Stimulated activated CD4-positive, alpha-beta T cell treated with anti-CD3 and anti-CD28 coated beads, Interleukin-15, amount 100 ng/mL, for 24 hours (primary cell): ENCODE data around the gene SPINDOC.
"Not testable (repeated sequence)": the region's sequence is repeated elsewhere in the genome, so short reads cannot be mapped to it uniquely, and the experiment has no call there.

ENCODE experiments used
- DNase-seq: peaks from one replicate; pipeline ENCODE4 v3.0.0-alpha.2; 2020

The SPINDOC gene

DNA sequence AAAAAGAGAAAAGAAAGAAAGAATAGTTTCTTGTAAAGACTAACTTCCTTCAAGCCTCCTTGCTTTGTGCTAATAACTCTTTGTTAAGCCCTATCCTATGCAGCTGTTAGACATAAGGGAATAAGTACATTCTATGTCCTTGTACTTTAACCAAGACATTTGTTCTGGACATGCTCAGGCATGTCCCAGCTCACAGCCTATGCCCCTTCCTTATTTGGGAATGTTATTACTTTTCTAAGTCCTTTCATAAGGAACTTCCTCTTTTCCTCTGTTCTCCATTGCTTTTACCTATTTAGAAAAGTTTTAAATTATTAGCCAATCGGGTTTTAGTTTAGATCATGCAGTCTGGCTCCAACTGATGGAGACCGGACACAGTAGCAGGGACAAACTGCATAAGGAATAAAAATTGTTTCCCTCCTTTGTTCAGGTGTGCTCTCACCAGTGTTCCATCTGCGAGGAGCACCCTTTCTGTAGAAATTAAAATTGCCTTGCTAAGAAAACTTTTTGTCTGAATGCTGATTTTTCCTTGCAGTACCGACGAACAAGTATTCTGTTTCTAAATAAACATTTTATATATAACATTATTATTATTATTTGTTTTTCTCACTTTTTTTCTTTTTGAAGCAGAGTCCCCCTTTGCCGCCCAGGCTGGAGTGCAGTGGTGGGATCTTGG, 21.6 kb upstream of the SPINDOC start:
- no peak for DNase-seq

- DNase-seq: no peak
These were observed 20.1 kb upstream of the SPINDOC start for GRCh38 chr11:63793161-63793560.

GRCh38 chr11:63795066-63795465, 18.2 kb upstream of the SPINDOC start:
- DNase-seq: no peak

DNA sequence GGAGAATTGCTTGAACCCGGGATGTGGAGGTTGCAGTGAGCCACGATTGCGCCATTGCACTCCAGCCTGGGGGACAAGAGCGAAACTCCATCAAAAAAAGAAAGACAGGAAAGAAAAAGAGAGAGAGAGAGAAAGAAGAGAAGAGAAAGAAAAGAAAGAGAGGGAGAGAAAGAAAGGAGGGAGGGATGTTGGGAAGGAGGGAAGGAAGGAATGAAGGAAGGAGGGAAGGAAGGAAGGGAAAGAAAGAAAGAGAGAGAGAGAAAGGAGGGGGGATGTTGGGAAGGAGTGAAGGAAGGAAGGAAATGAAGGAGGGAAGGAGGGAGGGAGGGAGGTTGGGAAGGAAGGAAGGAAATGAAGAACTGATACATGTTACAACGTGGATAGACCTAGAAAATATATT, 12.3 kb upstream of the SPINDOC start:
- no peak for DNase-seq

GRCh38 chr11:63802637-63803414, 10.4 kb upstream of the SPINDOC start:
- no peak for DNase-seq

- no peak for DNase-seq
These were observed 9.0 kb upstream of the SPINDOC start for GRCh38 chr11:63804259-63804658.

DNA sequence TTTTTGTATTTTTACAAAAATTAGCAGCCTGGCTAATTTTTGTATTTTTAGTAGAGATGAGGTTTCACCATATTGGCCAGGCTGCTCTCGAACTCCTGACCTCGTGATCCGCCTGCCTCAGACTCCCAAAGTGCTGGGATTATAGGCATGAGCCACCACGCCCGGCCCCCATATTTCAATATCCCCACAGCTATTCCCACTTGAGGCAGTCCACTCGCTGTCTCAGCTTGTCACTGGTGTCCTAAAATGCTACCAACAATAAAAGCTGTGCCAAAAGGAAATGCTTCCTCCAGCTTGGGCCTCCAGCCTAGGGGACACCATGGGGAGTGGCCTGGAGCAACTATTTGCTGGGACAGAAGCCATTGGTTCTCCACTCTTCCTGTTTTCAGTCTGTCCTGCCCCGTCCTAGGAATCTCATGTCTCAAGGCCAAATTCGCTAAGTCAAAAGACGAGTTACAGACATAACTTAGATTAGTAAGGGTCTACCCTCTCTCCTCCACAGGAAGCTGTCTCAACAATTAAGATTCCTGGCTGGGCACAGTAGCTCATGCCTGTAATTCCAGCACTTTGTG, 7.3 kb upstream of the SPINDOC start:
- DNase-seq: no peak

DNA sequence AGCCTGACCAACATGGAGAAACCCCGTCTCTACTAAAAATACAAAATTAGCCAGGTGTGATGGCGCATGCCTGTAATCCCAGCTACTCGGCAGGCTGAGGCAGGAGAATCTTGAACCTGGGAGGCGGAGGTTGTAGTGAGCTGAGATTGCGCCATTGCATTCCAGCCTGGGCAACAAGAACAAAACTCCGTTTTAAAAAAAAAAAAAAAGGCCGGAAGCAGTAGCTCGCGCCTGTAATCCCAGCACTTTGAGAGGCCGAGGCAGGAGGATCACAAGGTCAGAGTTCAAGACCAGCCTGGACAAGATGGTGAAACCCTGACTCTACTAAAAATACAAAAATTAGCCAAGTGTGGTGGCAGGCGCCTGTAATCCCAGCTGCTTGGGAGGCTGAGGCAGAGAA, 2.9 kb upstream of the SPINDOC start:
- not testable (repeated sequence) for DNase-seq

DNA sequence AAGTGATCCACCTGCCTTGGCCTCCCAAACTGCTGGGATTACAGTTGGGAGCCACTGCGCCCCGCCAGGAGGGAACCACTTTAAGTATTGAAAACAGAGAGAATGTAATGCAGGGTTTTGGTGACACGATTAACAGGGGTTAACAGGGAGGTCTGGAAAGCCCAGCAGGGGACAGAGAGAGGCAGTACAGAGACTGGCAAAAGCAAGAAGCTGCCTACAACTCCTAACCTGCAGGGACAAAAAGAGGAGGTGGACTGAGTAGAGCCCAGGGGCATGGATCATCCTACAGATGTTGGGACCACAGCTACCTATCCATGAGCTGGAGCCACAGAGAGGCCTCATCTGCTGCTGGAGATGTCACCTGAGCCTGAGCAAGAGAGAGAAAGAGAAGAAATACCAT, 1.7 kb upstream of the SPINDOC start:
- no peak for DNase-seq

DNA sequence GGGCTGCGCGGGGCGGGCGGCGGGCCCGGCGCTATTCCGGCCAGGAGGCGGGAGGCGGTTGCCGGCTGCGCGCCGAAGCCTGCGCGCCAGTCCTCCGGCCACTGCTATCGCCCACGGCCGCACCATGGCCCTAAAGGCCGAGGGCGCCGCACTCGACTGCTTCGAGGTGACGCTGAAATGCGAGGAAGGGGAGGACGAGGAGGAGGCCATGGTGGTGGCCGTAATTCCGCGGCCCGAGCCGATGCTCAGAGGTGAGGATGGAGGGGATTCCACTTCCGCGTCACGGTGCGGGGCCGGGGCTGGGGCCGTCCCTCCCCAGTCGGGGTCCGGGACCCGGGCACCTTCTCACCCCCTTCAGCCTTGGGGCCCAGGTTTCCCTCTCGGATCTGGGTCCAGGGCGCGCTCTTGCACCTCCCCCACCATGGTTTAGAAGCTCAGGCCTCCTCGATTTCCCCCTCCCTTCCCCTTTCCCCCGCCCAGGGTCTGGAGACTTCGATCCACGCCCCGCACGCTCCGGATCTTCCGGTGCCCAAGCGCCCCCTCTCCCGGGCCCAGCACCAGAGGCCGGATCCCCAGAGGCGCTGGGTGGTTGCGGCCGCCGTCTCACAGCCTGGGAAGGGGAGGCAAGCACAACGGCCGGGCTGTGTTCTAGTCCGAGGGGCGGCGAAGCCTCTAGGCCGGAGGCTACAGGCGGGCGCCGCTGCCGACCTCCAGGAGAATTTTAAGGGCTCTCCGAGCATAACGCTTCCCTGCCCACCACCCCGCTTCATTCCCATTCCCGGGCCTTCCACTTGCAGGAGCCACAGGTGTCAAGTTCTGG, 517 bp downstream of the SPINDOC start:
- DNase-seq: peak; percentile 71

GRCh38 chr11:63814383-63814736, 1.1 kb downstream of the SPINDOC start:
- no peak for DNase-seq

DNA sequence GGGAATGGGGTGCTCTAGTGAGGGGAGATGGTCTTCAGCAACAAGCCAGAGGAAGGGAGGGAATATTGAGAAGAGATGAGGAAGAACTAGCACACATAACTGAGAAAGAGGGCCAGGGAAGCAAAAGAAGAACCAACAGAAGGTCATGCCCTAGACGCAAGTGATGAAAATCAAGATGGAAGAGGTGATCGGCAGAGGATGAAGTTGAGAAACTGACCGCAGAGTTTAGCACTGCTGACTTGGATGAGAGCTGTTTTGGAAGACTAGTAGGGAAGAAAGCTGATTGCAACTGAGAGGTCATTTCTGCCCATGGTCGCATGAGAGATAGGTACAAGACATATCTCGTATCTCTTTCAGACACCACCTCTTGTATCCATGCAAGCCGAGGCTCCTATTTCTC, 2.9 kb downstream of the SPINDOC start:
- no peak for DNase-seq

DNA sequence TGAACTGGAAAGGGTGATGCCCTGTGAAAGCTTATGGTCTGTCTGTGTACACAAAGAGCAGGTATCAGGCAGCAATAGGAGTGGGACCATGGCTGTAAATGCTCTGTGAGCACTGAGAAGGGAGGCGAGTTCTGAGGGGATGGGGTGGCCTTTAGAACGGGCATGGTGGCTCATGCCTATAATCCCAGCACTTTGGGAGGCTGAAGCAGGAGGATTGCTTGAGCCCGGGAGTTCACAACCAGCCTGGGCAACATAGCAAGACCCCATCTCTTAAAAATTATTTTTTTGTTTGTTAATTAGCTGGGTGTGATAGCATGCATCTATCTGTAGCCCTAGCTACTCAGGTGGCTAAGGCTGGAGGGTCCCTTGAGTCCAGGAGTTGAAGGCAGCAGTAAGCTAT, 3.5 kb downstream of the SPINDOC start:
- DNase-seq: no peak

- DNase-seq: no peak
These were observed 4.7 kb downstream of the SPINDOC start for GRCh38 chr11:63817758-63818498.

GRCh38 chr11:63818609-63819008, 5.4 kb downstream of the SPINDOC start:
- DNase-seq: no peak

- no peak for DNase-seq
These were observed 8.2 kb downstream of the SPINDOC start for GRCh38 chr11:63821411-63821810.

DNA sequence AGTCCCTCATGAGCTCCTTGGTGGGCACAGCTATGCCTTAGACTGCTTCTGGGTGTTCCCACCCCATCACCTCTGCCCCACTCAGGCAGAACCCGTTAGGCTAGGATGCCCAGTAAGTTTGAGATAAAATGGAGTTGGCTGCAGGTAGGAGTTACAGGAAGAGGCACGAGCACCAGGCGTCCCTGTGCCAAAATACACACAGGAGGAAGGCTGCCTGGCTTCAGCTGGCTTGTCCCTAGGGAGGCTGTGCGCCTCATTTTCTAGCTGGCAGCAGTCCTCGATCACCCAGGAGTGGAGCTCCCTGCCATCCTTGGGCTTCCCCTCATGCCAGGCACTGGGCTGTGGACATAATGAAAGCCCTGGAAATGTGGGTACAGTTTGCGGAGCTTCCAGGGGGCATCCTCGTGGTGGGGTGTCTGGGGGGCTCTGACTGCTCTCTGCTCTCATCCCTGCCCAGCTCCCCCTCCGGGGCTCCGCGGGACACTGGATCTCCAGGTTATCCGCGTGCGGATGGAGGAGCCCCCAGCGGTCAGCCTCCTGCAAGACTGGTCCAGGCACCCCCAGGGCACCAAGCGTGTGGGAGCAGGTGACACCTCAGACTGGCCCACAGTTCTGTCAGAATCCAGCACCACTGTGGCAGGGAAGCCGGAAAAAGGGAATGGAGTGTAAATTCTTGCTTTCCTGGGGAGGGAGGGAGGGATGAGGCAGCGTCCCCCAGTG, 13.4 kb downstream of the SPINDOC start:
- no peak for DNase-seq

GRCh38 chr11:63829823-63830489, 16.7 kb downstream of the SPINDOC start:
- no peak for DNase-seq

- DNase-seq: no peak
These were observed 18.1 kb downstream of the SPINDOC start for GRCh38 chr11:63831326-63831725.

DNA sequence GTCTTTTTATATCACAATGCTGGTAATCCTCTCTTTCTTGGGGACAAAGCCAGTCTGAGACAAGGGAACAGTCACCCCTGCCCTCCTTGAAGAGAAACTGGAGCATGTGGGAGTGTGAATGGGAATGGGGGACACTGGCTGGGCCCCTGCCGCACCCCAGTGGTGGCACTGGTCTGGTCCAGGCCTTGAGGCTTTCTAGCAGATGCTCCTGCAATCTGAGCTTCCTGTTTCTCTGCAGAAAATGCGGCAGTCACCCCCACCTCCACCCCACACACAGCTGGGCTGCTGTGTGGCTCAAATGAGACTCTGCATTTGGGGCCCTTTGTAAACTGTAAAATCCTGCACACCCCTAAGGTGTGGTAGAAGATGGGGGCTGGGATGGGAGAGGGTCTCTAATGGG, 19.1 kb downstream of the SPINDOC start:
- no peak for DNase-seq

- no peak for DNase-seq
These were observed 19.8 kb downstream of the SPINDOC start for GRCh38 chr11:63833048-63833447.
